T-helper 17 cell (primary cell): Measurements from ENCODE around the gene GIMAP1. TPM values are rescaled to one million over a fixed set of nuclear protein-coding genes. Genes with fewer than 3 reads are reported as not detected.

ENCODE experiments used
- ATAC-seq: fragments of 150-1000 bp; cut with Tn5 transposase; 2 replicates; pipeline ENCODE4 v1.10.0; 2021; ENCODE audit warnings: mild to moderate bottlenecking, moderate library complexity
- DNase-seq, 3 donors: peaks; one replicate each; pipeline versions ENCODE4 v3.0.0 to v3.0.0-alpha.2; 2020 to 2021
- H3K9me3 ChIP-seq: one replicate; pipeline ENCODE4 v1.7.0; 2013; ENCODE audit warnings: low read length, mild to moderate bottlenecking; ENCODE audit not compliant: control insufficient read depth, poor library complexity, severe bottlenecking
- H3K27ac Mint-ChIP-seq: one replicate; pipeline ENCODE4 v1.8.0; 2022; ENCODE audit warnings: mild to moderate bottlenecking, moderate library complexity, mixed read lengths
- H3K27me3 Mint-ChIP-seq: one replicate; pipeline ENCODE4 v1.8.0; 2022; ENCODE audit warnings: mixed read lengths
- H3K36me3 Mint-ChIP-seq: one replicate; pipeline ENCODE4 v1.8.0; 2022; ENCODE audit warnings: low read depth, mixed read lengths
- H3K4me1 Mint-ChIP-seq: one replicate; pipeline ENCODE4 v1.8.0; 2022; ENCODE audit warnings: mild to moderate bottlenecking, mixed read lengths
- H3K4me3 Mint-ChIP-seq: one replicate; pipeline ENCODE4 v1.8.0; 2022; ENCODE audit warnings: mild to moderate bottlenecking, moderate library complexity, mixed read lengths
- total RNA-seq, 4 donors: library from RNA in 2 of 4; stranded (reverse) in 2 of 4; gene quantifications; one replicate each; pipeline ENCODE4 v1.2.3 and lab custom pipeline; 2022 to 2026

The GIMAP1 gene
- total RNA-seq, 2 donors from 2014 or later: 14.1 to 23.0 TPM

GRCh38 chr7:150703209-150703608 lies 13.2 kb upstream of the GIMAP1 start:
- no peak overlapping the region for H3K4me3 Mint-ChIP-seq
- no peak for ATAC-seq

GRCh38 chr7:150715293-150715692 lies 1.1 kb upstream of the GIMAP1 start:
- H3K4me3 Mint-ChIP-seq: peak overlapping the region; percentile 97
- peaks cover 44% of the 10 kb centered on the region for H3K4me1 Mint-ChIP-seq
- no peaks in the 10 kb centered on the region for H3K27me3 Mint-ChIP-seq
- no peaks in the 10 kb centered on the region for H3K9me3 ChIP-seq
- ATAC-seq: peak; percentile 47
- peak overlapping the region; percentile 97 for H3K27ac Mint-ChIP-seq
- no peak for DNase-seq
- peaks cover 21% of the 10 kb centered on the region for H3K36me3 Mint-ChIP-seq

More at GRCh38 chr7:150703209-150703608, 13.2 kb upstream of the GIMAP1 start:
- Mint-ChIP-seq H3K27me3 (no peaks in the 10 kb centered on the region), H3K27ac (no peak overlapping the region), H3K4me1 (no peaks in the 10 kb centered on the region), H3K36me3 (peaks cover 5% of the 10 kb centered on the region)
- no peak for DNase-seq
- peaks cover 11% of the 10 kb centered on the region for H3K9me3 ChIP-seq

DNA sequence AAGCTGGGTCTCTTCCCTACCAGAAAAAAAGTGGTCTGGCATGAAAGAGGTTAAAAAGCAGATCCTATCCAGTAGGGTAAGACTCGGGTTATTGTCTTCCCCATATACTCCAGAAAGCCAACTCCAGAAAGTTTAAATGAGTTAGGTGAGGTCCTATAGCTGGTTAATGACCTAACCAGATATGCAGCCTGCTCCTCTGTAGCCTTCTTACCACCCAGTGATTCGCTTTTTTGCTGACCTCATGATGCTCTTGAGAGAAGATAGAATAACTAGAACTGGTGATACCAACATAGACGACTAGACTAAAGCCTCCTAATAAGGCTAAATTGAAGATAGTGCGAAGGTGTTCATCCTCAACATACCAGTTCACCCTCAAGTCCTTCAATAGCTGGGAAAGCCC lies 675 bp upstream of the GIMAP1 start:
- DNase-seq (no peak), ATAC-seq (peak; percentile 29)
- H3K36me3 Mint-ChIP-seq: peaks cover 21% of the 10 kb centered on the region
- peak overlapping the region; percentile 97 for H3K4me3 Mint-ChIP-seq
- no peaks in the 10 kb centered on the region for H3K9me3 ChIP-seq
- H3K27ac Mint-ChIP-seq: peak overlapping the region; percentile 97
- no peaks in the 10 kb centered on the region for H3K27me3 Mint-ChIP-seq
- peaks cover 44% of the 10 kb centered on the region for H3K4me1 Mint-ChIP-seq

DNA sequence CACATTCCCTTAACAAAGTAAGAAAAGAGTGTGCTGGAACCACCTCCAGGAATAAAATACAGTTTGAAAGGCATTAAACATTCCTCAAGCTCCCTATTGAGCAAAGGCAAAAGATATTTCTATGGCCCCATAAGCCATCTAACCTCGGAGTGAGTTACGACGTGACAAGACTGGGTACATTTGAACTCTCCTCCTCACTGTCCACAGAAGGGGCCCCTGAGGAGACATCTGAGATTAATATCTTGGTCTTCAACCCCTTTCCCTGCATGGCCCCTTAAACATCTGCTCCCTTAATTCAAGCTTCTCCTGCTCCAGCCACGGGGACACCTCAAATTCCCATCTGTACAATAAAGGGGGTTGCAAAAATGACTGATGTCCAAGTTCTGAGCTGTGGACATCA lies 526 bp downstream of the GIMAP1 start:
- H3K36me3 Mint-ChIP-seq: peaks cover 21% of the 10 kb centered on the region
- no peaks in the 10 kb centered on the region for H3K9me3 ChIP-seq
- H3K4me1 Mint-ChIP-seq: peaks cover 52% of the 10 kb centered on the region
- DNase-seq: no peak
- H3K27ac Mint-ChIP-seq: peak overlapping the region; percentile 97
- peak overlapping the region; percentile 97 for H3K4me3 Mint-ChIP-seq
- H3K27me3 Mint-ChIP-seq: no peaks in the 10 kb centered on the region
- ATAC-seq: no peak

DNA sequence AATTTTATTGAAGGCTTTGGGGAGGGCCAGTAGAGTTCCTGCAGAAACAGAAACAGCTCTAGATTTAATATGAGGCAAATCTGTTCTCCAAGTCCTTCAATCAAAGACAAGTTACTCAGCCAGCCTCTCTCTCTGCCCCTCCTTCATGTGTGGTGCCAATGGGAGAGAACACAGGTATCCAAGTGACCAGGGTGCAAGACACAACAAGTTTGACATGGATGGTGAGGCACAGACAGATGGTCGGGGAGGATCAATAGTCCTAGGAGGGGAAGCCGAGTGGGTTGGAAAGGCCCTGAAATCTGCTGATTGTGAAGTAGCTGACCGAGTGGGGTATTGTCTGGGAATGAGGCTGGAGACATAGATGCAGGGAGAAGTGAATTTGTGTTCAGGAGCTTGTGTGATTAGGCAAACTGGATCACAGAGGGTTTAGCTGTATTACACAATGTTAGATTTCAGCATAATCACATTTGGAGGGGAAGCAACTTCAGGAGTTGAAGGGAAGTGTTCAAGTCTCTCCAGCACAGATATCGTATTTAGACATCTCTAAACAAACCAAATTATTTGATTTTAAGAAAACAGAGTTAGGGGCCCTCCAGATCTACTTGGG lies 1.5 kb downstream of the GIMAP1 start:
- no peak for ATAC-seq
- DNase-seq: no peak
- H3K4me3 Mint-ChIP-seq: peak overlapping the region; percentile 97
- H3K36me3 Mint-ChIP-seq: peaks cover 21% of the 10 kb centered on the region
- H3K9me3 ChIP-seq: no peaks in the 10 kb centered on the region
- peak overlapping the region; percentile 97 for H3K27ac Mint-ChIP-seq
- peaks cover 54% of the 10 kb centered on the region for H3K4me1 Mint-ChIP-seq
- H3K27me3 Mint-ChIP-seq: no peaks in the 10 kb centered on the region

GRCh38 chr7:150719436-150719835 lies 3.0 kb downstream of the GIMAP1 start:
- DNase-seq (no peak), ATAC-seq (no peak)
- Mint-ChIP-seq H3K4me1 (peaks cover 50% of the 10 kb centered on the region), H3K27ac (peak overlapping the region; percentile 97), H3K36me3 (peaks cover 22% of the 10 kb centered on the region), H3K4me3 (peak overlapping the region; percentile 97), H3K27me3 (no peaks in the 10 kb centered on the region)
- H3K9me3 ChIP-seq: no peaks in the 10 kb centered on the region

GRCh38 chr7:150719960-150720891 lies 3.8 kb downstream of the GIMAP1 start:
- H3K27me3 Mint-ChIP-seq: no peaks in the 10 kb centered on the region
- peaks cover 22% of the 10 kb centered on the region for H3K36me3 Mint-ChIP-seq
- H3K4me1 Mint-ChIP-seq: peaks cover 43% of the 10 kb centered on the region
- H3K27ac Mint-ChIP-seq: peak overlapping the region; percentile 97
- no peaks in the 10 kb centered on the region for H3K9me3 ChIP-seq
- H3K4me3 Mint-ChIP-seq: peak overlapping the region; percentile 97
- ATAC-seq (no peak), DNase-seq (no peak)

GRCh38 chr7:150721970-150722373 lies 5.6 kb downstream of the GIMAP1 start:
- no peak for DNase-seq
- H3K36me3 Mint-ChIP-seq: peaks cover 18% of the 10 kb centered on the region
- peaks cover 30% of the 10 kb centered on the region for H3K4me1 Mint-ChIP-seq
- peak overlapping the region; percentile 58 for H3K4me3 Mint-ChIP-seq
- peaks cover 7% of the 10 kb centered on the region for H3K9me3 ChIP-seq
- no peak overlapping the region for H3K27ac Mint-ChIP-seq
- no peaks in the 10 kb centered on the region for H3K27me3 Mint-ChIP-seq
- ATAC-seq: no peak

GRCh38 chr7:150722431-150722931 lies 6.1 kb downstream of the GIMAP1 start:
- Mint-ChIP-seq H3K27ac (no peak overlapping the region), H3K4me3 (peak overlapping the region; percentile 58)

GRCh38 chr7:150723467-150723866 lies 7.1 kb downstream of the GIMAP1 start:
- peak overlapping the region; percentile 47 for H3K4me3 Mint-ChIP-seq
- peaks cover 11% of the 10 kb centered on the region for H3K9me3 ChIP-seq
- no peaks in the 10 kb centered on the region for H3K27me3 Mint-ChIP-seq
- peaks cover 11% of the 10 kb centered on the region for H3K36me3 Mint-ChIP-seq
- DNase-seq: no peak
- no peak for ATAC-seq
- peaks cover 23% of the 10 kb centered on the region for H3K4me1 Mint-ChIP-seq
- peak overlapping the region; percentile 12 for H3K27ac Mint-ChIP-seq

More at GRCh38 chr7:150722431-150722931, 6.1 kb downstream of the GIMAP1 start:
- Mint-ChIP-seq H3K36me3 (peaks cover 18% of the 10 kb centered on the region), H3K4me1 (peaks cover 30% of the 10 kb centered on the region), H3K27me3 (no peaks in the 10 kb centered on the region)
- peaks cover 7% of the 10 kb centered on the region for H3K9me3 ChIP-seq
- ATAC-seq (no peak), DNase-seq (no peak)

DNA sequence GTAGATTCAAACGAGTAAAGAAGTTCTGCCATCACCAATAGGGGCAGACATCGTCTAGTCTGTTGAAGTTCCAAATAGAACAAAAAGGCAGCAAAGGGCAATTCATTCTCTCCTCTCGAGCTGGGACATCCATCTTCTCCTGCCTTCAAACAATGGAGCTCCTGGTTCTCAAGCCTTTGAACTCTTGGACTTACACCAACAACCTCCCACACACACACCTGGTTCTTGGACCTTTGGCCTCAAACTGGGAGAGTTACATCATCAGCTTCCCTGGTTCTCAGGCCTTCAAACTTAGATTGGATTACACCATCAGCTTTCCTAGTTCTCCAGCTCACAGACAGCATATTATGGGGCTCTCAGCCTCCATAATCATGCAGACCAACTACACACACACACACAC lies 11.0 kb downstream of the GIMAP1 start:
- no peaks in the 10 kb centered on the region for H3K27me3 Mint-ChIP-seq
- peaks cover 5% of the 10 kb centered on the region for H3K36me3 Mint-ChIP-seq
- no peak overlapping the region for H3K27ac Mint-ChIP-seq
- ATAC-seq (no peak), DNase-seq (no peak)
- H3K4me1 Mint-ChIP-seq: peaks cover 18% of the 10 kb centered on the region
- H3K9me3 ChIP-seq: peaks cover 11% of the 10 kb centered on the region
- H3K4me3 Mint-ChIP-seq: no peak overlapping the region

- no peak overlapping the region for H3K4me3 Mint-ChIP-seq
- no peak overlapping the region for H3K27ac Mint-ChIP-seq
- ATAC-seq: no peak
- DNase-seq: no peak
- H3K27me3 Mint-ChIP-seq: no peaks in the 10 kb centered on the region
- H3K36me3 Mint-ChIP-seq: peaks cover 5% of the 10 kb centered on the region
- H3K4me1 Mint-ChIP-seq: peaks cover 23% of the 10 kb centered on the region
- H3K9me3 ChIP-seq: peaks cover 11% of the 10 kb centered on the region
These were observed 11.6 kb downstream of the GIMAP1 start for GRCh38 chr7:150728011-150728410.

- H3K27ac Mint-ChIP-seq: no peak overlapping the region
- H3K27me3 Mint-ChIP-seq: no peaks in the 10 kb centered on the region
- H3K9me3 ChIP-seq: peaks cover 11% of the 10 kb centered on the region
- peaks cover 5% of the 10 kb centered on the region for H3K36me3 Mint-ChIP-seq
- no peak overlapping the region for H3K4me3 Mint-ChIP-seq
- no peak for DNase-seq
- no peak for ATAC-seq
- peaks cover 29% of the 10 kb centered on the region for H3K4me1 Mint-ChIP-seq
These were observed 12.2 kb downstream of the GIMAP1 start for GRCh38 chr7:150728609-150729008.
